Mucosa of descending colon (tissue), 3 donors: ENCODE measurements around the gene UBE2L6. TPM values are rescaled to one million over a fixed set of nuclear protein-coding genes. Genes with fewer than 3 reads are reported as not detected.

Source experiments
- ATAC-seq: fragments of 200-7000 bp; cut with Tn5 transposase; one replicate; pipeline ENCODE4 v1.9.1; 2020; ENCODE audit warnings: mild to moderate bottlenecking, moderate library complexity
- DNase-seq, 3 donors: peaks; one replicate each; pipeline ENCODE4 v3.0.0-alpha.2; 2020
- H3K36me3 ChIP-seq: fragments of 200-600 bp; one replicate; pipeline ENCODE4 v1.8.0; 2021; ENCODE audit warnings: low read depth, mild to moderate bottlenecking
- H3K4me1 ChIP-seq: fragments of 200-600 bp; one replicate; pipeline ENCODE4 v1.8.0; 2021; ENCODE audit warnings: low read depth, mild to moderate bottlenecking
- H3K4me3 ChIP-seq: fragments of 200-600 bp; one replicate; pipeline ENCODE4 v1.8.0; 2021; ENCODE audit warnings: mild to moderate bottlenecking
- H3K9me3 ChIP-seq: fragments of 200-600 bp; one replicate; pipeline ENCODE4 v1.8.0; 2021; ENCODE audit warnings: mild to moderate bottlenecking
- intact Hi-C, 2 donors: fragments of 100-400 bp; cut with DNase I in 1 of 2; cut with micrococcal nuclease in 1 of 2; formaldehyde crosslinking; loops; one replicate each; pipeline versions ENCODE4 v1.11.0 to v1.11.1; 2022; cut with DNase I, micrococcal nuclease
- long read RNA-seq, 2 donors: library from polyadenylated mRNA; unstranded; transcript quantifications; one replicate each; pipeline ENCODE4 v2.0.0, GENCODE V29; 2019 to 2021
- total RNA-seq, 3 donors: library from RNA; stranded (reverse); fragmentation: NEBNext Ultra II Directional in 2 of 3; extraction: Animal tissue kit (Norgen Biotek cat#: 25700) in 2 of 3; gene quantifications; one replicate each; pipeline versions ENCODE4 v1.2.1 to v1.2.4, GENCODE V29; 2021 to 2023
- TF ChIP-seq, protein P1 (sequence below): fragments of 200-600 bp; IDR thresholded peaks from one replicate; pipeline ENCODE4 v1.8.0; 2022; ENCODE audit warnings: antibody characterized with exemption, mild to moderate bottlenecking
- donor health status: DM: no; HTN: no; CAD: no; lungs with moderate emphysema.
- donor health status: DM: no; HTN: no; CAD: no.
- donor health status: DM: no; HTN: yes; CAD: no.

Gene UBE2L6
- total RNA-seq, result 10 to 100 TPM; 26.1 to 57.3 (median 53.9) TPM
- long read RNA-seq, donor 1, transcript UBE2L6-201 (4 exons, 1,354 nt), result major isoform, 64 of 72 reads
- long read RNA-seq, donor 1, partial matches to known transcripts, result 1 of 72 reads
- long read RNA-seq, donor 1, other reads (novel, unspliced or antisense), result 3 of 72 reads
- long read RNA-seq, donor 2, transcript UBE2L6-201 (4 exons, 1,354 nt), result major isoform, 71 of 77 reads
- long read RNA-seq, donor 2, partial matches to known transcripts, result 1 of 77 reads
- long read RNA-seq, donor 2, other reads (novel, unspliced or antisense), result 1 of 77 reads

DNA sequence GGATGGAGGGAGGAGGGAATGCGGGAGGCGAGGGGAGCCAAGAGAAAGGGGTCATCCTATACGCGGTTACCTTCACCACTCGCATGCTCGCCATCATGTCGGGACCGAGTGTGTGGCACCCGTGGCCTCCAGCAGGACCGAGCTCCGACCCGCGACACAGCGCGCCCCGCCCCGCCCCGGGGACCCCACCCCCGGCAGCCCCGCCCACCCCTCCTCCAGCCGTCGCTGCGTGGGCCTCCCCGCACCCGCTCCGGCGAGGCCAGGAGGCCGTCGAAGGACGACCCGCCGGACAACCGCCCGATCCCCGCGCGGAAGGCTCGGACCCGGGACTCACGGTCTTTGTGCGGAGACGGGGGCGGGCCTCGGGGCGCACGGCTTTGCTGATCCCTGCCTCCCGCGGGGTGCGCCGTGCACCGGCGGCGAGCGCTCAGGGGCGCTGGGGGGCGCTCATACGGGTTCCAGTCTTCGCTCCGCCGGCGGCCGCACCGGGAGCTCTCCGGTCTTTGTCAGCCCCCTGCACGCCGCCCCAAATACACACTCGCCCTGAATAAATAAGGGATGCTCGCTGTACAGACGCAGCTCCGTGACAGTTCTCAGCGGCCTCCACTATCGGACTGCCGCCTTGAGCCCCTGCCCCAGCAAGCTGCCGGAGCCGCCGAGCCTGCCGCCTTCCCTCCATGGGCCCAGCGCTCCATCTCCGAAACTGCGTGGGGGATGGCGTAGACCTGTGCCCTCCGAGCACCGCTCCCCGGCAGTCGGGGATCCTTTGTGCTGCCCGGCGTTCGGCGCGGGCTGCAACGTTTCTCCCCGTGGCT lies at the start of gene UBE2L6:
Gene UBE2L6, minus strand, starts transcription at position 158 of the 815 bp plus-strand sequence. Its CDS starts 61 bp downstream, at position 97.
- no peaks in the 10 kb centered on the region for H3K36me3 ChIP-seq
- ATAC-seq (peak; percentile 87), DNase-seq (peak; percentile 61 to 88 (median 85))
- peak within 1 kb of the TSS; percentile 63 for H3K4me3 ChIP-seq
- no peaks in the 10 kb centered on the region for H3K9me3 ChIP-seq
- intact Hi-C loops, result loop anchor here in 1 of 2 donors (5.0 kb wide), 1 partner anchor 75 kb away; no protein-coding TSS in a partner anchor
- TF ChIP-seq, protein P1, sequence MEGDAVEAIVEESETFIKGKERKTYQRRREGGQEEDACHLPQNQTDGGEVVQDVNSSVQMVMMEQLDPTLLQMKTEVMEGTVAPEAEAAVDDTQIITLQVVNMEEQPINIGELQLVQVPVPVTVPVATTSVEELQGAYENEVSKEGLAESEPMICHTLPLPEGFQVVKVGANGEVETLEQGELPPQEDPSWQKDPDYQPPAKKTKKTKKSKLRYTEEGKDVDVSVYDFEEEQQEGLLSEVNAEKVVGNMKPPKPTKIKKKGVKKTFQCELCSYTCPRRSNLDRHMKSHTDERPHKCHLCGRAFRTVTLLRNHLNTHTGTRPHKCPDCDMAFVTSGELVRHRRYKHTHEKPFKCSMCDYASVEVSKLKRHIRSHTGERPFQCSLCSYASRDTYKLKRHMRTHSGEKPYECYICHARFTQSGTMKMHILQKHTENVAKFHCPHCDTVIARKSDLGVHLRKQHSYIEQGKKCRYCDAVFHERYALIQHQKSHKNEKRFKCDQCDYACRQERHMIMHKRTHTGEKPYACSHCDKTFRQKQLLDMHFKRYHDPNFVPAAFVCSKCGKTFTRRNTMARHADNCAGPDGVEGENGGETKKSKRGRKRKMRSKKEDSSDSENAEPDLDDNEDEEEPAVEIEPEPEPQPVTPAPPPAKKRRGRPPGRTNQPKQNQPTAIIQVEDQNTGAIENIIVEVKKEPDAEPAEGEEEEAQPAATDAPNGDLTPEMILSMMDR, result no peak
- H3K4me1 ChIP-seq, result peaks cover 10% of the 10 kb centered on the region

DNA sequence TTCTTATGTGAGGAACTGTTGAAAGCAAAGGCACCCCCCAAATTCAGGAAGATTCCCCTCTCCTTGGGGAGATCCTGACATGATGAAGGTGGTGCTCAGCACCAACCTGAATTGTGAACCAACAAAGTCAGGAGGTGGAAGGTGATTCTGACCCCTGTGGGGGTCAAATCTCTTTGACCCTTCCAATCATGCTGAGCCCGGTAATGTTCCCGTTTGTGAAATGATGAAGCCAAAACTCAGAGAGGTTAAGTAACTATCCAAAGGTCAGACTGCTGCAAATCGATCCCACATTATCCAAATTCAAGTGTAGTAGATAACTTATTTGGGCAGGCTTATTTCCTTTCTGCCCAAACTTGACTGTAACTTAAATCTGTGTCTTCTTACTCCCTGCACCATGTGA lies 49.1 kb upstream of the UBE2L6 start:
- intact Hi-C loops, result no loop called here
- H3K4me3 ChIP-seq, result no peak overlapping the region
- peaks cover 9% of the 10 kb centered on the region for H3K9me3 ChIP-seq
- DNase-seq (no peak), ATAC-seq (no peak)
- TF ChIP-seq, protein P1, result no peak
- H3K4me1 ChIP-seq, result no peaks in the 10 kb centered on the region
- no peaks in the 10 kb centered on the region for H3K36me3 ChIP-seq

DNA sequence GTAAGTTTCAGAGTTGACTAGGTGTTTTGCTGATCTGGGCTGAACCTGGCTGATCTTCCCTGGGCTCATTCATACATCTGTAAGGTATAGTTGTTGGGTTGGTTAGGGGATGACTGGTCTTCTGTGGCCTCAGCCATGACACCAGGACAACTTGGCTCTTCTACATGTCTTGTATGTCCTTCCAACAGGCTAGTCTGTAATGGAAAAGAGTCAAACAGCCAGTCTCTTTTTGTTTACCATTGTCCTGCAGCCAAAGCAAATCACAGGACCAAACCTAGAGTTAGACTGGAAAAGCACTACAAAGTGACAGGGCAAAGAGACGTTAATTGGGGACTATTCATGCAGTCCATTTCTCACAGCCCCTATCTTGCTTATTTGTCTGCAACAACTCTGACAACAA lies 47.8 kb upstream of the UBE2L6 start:
- no peak for DNase-seq
- no peak for ATAC-seq
- H3K36me3 ChIP-seq, result no peaks in the 10 kb centered on the region
- no peaks in the 10 kb centered on the region for H3K4me1 ChIP-seq
- peaks cover 9% of the 10 kb centered on the region for H3K9me3 ChIP-seq
- H3K4me3 ChIP-seq, result no peak overlapping the region
- TF ChIP-seq, protein P1, result no peak
- intact Hi-C loops, result no loop called here

DNA sequence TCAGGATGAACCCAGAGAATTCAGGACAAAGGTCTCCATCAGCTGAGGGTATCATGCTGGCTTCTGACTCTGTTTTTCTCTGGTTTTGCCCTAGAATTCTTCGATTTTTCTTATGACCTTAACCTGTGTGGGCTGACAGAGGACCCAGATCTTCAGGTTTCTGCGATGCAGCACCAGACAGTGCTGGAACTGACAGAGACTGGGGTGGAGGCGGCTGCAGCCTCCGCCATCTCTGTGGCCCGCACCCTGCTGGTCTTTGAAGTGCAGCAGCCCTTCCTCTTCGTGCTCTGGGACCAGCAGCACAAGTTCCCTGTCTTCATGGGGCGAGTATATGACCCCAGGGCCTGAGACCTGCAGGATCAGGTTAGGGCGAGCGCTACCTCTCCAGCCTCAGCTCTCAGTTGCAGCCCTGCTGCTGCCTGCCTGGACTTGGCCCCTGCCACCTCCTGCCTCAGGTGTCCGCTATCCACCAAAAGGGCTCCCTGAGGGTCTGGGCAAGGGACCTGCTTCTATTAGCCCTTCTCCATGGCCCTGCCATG lies 46.8 kb upstream of the UBE2L6 start:
- no peaks in the 10 kb centered on the region for H3K4me1 ChIP-seq
- H3K36me3 ChIP-seq, result no peaks in the 10 kb centered on the region
- DNase-seq, result no peak
- intact Hi-C loops, result no loop called here
- TF ChIP-seq, protein P1, result no peak
- H3K4me3 ChIP-seq, result no peak overlapping the region
- H3K9me3 ChIP-seq, result peaks cover 3% of the 10 kb centered on the region
- ATAC-seq, result no peak

DNA sequence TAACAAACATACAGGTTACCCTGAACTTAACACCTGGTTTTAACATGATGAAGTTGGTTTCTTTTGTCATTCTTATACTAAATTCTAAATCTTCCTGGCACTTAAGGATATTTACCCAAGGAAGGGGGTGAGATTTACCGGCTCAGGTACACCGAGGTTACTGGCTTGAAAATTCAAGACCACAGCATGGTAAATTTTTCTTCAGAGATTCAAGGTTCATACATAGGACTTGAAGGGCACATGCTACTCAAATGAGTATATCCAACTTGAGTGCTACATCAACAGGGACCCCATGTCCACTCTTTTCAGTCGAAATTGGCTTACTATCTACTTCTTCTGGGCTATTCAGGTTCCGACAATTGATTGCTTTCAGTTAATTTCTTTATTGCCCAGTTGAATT lies 42.7 kb upstream of the UBE2L6 start:
- Histone ChIP-seq H3K4me3 (no peak overlapping the region), H3K9me3 (no peaks in the 10 kb centered on the region), H3K36me3 (no peaks in the 10 kb centered on the region), H3K4me1 (no peaks in the 10 kb centered on the region)
- TF ChIP-seq, protein P1, result no peak
- ATAC-seq (no peak), DNase-seq (no peak)
- intact Hi-C loops, result no loop called here
